COLO668 (cell line): ENCODE data around the gene CHRNA4.
A peak's percentile ranks its signal among the peaks of the same experiment; 100 is the strongest.
"Not testable (repeated sequence)": the region's sequence is repeated elsewhere in the genome, so short reads cannot be mapped to it uniquely, and the experiment has no call there.

Experiments used
- DNase-seq: peaks from one replicate; lab custom pipeline; 2025; ENCODE audit not compliant: unreplicated experiment; lab: John Stamatoyannopoulos, UW

CHRNA4 gene

DNA sequence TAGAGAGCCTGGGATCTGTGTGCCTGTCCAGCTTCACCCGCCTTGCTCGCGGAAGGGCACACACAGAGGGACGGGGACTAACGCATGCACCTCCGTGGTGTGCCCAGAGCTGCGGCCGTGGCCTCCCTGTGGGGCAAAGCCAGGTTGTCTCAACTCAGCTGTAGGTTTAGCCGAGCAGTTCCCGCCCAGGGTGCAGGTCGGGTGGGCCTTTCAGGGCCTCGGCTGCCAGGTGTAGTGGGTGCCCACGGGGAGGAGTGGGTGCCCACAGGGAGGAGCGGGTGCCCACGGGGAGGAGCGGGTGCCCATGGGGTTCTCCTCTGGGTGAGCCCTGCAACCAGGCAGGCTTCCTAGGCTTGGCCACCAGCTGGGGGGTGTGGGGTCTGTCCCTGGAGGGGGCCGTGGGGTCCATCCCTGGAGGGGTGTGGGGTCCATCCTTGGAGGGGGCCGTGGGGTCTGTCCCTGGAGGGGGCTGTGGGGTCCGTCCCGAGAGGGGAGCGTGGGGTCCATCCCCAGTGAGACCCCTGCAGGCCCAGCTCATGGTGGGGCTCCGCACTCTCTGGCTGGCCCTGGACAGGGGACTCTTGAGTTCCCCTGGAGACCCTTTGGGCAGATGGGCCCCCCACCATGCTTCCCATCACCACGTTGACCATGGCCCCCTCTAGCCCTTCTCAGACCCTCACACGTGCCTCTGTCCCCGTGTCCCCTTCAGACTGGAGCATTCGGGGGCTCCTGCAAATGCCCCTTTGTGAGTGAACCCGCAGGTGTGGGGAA is 37.8 kb upstream of the CHRNA4 start:
- no peak for DNase-seq

DNA sequence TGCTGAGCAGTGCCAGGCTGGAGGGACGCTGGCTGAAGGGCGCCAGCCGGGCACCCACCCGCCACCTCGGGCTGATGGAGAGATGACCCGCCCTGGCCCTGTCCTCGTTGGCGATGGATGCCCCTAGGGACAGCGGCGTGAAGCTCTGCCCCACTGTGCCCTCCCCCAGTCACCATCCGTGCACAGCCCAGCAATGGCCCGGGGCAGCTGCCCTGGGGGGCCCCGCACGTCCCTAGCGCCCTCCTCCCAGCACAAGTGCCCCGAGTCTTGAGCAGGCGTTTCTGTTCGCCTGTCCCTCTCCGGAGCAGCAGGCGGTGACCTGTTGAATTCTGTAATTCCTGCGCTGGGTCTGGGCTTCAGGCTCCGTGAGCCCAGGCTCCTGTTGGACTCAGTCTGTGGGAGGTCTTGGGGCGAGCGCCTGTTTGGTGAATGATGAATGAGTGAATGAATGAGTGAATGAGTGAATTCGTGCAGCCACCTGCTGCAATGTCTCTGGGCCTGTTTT is 36.8 kb upstream of the CHRNA4 start:
- no peak for DNase-seq

DNA sequence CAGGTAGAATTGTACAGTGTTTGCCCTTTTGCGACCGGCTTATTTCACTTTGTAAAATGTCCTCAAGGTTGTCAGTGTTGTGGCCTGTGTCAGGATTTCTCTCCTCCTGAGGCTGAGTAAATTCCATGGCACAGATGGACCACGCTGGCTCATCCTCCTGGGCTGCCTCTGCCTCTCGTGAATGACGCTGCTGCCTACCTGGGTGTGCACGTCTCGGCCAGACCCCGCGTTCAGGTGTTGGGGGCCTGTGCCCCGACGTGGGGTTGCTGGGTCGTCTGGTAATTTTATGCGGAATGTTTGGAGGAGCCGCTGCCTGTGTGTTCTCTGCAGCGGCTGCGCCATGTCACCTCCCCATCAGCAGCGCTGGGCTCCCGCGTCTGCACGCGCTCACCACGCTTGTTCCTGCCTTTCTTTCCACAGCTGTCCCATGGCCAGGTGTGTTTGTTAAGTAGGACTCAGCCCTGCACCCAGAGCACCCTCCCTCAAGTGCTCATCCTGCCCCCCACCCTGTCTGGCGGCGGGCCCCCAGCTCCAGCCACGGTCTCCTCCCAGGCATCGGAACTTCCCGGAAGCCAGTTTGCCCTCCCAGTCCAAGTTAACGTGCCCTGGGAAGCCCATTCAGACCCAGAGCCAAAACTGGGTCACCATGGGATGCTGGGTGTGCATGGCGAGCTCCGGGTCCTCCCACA is 36.1 kb upstream of the CHRNA4 start:
- DNase-seq = no peak

DNA sequence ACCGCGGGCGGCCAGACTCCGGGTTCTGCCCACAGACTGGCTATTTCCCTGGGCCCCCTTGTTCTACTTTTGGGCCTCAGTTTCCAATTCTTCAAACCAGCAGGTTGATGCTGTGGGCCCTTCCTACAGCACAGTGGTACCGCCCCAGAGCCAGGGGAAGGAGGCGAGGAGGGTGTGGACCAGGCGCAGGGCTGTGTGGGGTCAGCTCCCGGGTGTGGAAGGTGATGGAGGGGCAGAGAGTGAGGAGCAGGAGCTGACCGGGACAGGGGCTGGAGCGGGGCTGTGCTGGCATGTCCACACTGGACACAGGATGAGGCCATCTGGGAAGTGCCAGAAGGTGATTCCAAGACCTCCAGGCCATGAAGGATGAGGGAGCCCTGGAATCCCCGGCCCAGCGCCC is 35.2 kb upstream of the CHRNA4 start:
- DNase-seq = no peak

DNA sequence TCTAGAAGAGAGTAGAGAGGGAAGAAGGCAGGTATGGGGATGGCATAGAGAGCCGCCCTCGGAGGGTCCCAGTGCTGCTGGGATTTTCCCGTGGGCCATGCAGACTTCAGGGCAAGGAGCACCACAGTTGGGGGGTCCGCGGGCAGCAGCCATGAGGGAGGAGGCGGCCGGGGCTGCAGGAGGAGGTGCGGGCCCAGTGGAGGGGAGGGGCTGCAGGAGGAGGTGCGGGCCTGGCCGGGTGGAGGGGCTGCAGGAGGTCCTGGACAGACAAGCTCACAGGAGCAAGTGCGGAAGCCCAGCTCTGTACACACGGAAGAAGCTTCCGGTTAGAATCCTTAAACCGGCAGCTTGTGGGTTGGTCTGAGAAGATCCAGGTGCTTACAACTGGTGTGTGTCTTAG is 34.6 kb upstream of the CHRNA4 start:
- no peak for DNase-seq

DNA sequence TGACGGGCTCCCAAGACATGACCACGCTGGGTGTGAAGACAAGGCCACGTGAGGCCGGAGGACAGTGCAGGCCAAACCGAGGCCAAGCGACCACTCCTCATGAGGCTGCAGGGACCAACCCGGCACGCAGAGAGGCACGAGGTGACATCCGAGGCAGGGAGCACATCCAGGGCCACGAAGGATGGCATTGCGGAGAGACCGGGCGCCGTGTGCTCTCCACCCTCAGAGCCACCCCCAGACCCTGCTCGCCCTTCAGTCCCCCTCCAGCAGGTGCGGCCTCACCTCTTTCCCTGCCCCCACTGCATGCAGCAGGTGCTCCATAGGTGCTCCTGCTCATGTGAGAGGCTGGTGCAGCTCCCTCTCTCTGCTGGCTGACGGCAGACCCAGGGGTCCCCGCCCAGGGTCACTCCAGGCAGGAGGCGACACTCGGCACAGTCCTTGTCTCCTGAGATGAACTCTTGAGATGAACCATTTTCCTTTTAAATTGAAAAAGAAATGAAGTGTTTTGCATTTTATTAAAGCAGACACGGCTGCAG is 33.8 kb upstream of the CHRNA4 start:
- no peak for DNase-seq

DNA sequence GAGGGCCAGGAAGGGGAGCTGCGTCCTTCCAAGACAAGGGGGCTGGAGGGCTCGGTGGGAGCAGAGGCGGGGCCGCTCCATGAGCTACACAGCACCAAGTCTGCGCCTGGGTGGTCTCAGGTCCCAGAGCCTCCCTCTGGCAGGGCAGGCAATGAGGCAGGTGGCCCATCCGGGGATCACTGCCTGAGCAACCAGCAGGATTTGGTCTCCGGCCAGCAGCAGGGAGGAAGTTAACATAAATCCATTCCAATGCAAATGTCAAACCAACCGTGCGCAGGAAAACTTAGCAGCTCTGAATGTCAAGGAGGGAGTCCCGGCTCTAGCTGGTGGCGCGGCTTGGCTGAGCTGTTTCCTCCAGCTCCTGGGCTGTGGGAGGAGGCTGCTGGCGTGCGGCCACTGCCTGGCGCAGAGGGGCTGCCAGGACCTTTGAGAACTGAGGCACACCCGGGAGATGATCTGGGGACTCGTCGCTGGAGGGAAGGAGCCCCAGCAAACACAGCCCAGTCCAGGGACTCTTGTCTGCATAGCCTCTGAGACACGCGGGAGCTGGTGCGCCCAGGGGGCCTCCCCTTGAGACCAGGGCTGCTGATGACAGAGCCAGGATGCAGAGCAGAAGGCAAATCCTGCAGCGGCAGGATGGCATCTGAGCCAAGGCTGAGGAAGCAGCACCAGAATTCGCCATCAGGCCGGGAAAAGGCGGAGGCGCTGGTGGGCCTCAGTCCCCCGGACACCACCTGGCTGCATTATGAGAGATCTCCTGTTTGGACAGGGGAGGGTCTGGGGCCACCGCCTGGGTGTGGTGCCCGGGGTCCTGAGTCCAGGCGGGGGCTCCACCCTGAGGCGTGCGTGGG is 33.1 kb upstream of the CHRNA4 start:
- DNase-seq = no peak

DNA sequence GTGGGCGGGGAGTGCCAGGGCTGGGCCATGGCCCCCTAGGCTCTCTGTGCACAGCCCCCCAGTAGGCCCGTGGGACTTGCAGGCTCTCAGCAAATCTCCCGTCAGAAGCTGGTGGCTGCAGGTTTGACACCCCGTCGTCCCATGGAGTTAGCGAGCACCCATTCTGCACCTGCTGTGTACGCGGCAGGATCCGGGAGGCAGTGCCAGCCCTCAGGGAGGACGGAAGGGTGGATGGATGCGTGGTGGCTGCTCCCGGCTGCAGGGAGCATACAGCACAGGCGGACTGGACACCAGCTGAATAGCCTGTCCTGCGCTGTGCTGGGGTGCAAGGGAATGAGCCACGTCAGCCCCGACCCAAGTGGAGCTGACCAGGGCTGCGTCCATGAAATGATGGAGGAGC is 32.4 kb upstream of the CHRNA4 start:
- DNase-seq = no peak

DNA sequence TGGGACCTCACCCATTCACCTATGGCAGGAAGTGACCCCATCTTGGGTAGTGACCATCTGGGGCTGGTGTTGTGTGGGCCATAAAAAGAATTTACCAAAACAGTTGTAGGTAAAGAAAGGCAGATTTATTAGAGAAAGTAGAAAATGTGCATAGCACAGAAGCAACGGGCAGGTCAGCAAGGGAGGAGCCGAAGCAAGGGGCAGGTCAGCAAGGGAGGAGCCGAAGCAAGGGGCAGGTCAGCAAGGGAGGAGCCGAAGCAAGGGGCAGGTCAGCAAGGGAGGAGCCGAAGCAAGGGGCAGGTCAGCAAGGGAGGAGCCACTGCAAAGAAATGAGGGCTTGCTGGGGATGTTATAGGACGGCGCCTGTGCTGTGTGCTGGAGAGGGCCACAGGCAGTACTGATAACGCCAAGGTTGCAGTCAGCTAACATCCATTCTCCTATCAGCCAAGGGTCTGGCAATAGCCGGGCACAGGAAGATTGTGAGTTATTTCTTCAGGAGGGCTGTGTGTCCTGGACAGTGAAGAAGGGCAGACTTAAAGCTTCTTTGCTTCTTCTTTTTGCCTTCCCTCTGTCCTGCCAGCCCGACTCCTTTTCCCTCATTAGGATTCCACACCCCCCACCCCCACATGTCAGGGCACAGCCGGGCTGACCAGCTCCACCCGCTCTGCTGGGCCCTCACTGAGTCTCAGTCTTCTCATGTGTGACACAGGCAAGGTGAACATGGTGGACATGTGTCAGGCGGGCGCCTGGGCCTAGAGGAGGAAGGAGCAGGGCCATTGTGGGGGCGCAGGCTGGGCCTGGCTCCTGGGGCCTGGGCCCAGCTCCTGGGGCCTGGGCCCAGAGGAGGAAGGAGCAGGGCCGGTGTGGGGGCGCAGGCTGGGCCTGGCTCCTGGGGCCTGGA is 31.6 kb upstream of the CHRNA4 start:
- no peak for DNase-seq

DNA sequence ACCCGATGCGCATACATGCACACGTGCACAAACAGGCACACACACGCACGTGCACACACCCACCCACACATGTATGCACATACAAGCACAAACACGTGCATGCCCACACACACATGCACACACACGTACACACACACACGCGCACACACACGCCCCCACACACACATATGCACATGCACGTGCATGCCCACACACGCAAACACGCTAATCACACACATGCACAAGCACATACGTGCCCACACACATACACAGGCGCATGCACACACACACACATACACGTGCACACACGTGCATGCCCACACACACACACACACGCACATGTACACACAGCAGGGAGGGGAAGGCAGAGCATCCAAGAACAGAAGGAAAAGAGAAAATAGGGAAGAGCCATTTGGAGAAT is 26.8 kb upstream of the CHRNA4 start:
- DNase-seq = no peak

DNA sequence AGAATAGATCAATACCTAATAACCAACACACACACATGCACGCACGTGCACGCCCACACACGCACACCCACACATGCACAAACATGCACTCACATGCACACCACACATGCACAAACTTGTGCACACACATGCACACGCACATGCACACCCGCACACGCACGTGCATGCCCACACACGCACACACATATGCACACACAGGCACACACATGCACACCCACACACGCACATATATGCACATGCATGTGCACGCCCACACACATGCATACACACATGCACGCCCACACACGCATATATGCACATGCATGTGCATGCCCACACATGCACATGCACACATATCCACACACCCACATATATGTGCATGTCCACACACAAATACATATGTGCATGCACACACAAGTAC is 26.2 kb upstream of the CHRNA4 start:
- no peak for DNase-seq

DNA sequence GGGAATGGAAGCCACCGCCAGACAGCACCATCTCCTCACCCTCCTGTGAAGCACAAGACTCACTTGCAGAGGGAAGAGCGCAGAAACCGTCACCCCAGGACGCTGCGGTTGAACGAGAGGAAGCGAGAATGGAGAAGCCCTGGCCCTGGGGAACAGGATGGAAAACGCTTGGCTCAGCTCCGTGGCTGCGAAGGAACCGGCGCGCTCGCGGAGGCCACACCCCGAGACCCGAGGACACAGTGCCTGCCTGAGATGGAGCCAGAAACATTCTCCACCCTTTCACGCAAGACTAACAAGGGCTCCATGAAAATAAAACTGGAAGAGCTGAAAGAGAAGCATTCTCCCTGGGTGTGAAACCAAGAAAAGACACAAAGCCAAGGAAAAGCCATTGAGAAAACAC is 25.3 kb upstream of the CHRNA4 start:
- no peak for DNase-seq

DNA sequence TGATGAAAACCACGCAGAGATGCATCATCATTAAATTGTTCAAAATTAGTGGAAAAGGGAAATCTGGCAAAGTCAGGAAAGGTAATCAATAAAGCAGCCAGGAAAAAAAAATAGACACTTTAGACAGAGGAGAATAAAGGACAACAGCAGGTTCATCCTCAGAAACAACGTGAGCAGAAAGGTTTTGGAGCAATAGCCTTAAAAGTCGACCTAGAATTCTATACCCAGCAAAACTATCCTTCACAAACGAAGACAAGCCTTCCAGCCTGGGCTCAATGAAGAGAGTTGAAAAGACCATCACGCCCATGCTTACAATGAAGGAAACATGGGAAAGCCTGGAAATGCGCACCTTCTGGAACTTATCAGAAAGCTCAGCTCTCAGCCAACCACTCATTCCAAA is 24.7 kb upstream of the CHRNA4 start:
- DNase-seq = no peak

DNA sequence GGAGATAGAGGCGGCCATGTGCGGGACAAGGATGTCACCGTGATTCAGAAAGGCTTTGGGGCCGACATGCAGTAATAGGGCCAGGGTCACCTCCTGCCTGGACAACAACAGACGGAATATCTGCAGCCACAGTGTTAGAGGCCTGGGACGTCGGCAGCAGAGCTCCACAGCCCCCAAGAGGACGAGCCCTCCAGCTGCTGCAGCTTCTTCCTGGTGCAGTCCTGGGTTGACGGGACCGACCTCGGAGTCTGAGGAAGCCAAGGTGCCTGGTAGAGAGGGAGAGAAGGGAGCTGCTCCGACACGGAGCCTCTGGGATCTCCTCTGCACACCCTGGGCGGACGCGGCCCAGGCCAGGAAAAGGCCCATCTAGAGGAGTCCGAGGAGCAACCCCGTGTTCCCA is 23.2 kb upstream of the CHRNA4 start:
- no peak for DNase-seq

DNA sequence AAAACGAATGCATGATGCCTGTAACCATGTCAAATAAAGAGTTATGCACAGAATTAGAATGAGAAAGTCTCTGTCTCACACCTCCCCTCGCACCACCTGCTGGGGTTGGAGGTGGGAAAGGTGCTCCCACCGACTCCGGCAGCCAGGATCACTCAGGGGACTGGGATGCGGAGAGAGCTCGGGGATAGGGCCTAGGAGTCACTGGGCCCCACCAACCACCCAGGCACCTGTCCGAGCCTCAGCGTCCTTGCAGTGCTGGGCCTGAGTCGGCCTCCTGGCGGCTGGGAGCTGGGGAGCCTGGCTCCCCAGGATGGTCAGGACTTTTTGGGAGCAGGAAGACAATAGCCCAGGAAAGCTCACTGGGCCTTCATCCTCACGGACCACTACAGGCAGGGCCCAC is 22.4 kb upstream of the CHRNA4 start:
- DNase-seq = no peak

DNA sequence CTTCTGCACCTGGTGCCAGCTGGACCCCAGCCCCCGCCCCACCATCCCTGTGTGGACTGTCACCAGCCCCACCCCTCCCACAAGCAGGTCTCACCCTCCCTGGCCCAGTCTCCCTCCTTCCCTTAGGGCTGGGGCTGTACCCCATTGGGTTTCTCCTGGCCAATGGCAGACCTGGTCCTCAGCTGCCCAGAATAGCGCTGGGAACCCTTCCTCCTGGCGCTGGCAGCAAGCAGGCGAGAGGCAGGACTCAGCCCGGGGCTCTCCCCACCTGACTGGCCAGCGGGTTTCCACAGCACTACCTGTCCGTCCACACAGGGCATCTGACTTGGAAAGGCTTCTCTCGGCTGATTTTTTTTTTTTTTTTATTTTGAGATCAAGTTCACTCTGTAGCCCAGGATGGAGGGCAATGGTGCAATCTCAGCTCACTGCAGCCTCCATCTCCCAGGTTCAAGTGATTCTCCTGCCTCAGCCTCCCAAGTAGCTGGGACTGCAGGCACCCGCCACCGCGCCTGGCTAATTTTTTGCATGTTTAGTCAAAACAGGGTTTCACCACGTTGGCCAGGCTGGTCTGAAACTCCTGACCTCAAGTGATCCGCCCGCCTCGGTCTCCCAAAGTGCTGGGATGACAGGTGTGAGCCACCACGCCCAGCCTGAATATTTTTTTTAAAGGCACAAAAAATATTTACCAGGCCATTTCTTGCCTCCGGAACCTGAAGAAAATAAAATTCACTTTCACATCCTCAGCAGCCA is 21.6 kb upstream of the CHRNA4 start:
- no peak for DNase-seq

DNA sequence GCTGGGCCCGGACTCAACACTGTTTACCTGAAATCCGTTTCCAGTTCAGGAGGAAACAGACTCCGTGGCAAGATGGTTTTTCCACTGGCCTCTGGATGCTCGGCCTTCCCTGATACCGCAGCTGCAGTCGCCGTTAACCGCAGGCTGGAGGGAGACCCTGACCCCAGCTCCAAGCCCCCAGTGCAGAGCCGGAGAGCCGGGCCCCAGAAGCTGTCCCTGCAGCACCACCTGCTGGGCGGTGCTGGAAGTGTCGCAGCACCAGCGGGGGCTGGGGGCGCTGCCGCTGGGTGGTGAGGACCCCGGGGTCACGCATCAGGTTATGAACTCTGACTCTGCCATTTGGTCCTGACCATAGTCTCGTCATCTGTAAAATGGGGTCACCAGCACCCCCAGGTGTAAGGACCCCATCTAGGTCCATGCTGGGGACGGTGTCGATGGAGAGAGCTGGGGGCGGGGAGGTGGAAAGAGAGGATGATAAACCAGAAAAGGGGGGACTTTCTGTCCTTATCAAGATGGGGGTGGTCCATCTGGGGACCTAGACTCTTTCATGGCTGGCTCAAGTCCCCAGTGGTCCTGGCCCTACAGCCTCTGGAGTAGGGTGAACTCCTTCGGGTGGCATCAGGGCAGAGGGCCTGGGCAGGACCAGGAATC is 20.8 kb upstream of the CHRNA4 start:
- DNase-seq = peak; percentile 17

DNA sequence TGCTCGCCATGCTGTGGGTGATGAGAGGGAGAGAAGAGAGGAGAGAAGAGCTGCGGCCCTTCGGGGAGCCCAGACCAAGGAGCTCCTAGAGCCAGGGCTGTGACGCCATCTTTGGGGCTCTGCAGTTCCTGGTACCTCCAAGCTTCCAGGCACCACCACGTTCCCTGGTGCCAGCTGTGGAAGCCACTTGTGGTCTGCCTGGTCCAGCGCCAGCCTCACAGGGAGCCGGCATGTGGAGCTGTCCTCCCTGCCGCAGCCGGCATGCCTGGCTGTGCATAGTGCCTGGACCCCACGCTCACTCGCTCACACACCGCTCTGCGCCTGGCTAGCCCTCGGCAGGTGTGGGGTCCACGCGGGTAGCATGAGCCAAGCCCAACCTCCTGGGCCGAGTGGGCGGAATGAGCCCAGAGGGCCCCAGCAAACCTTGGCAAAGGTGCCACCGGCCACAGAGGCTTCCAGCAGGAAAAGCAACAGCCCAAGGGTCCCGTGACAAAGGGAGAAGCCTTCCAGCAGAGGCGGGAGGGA is 19.3 kb upstream of the CHRNA4 start:
- no peak for DNase-seq

DNA sequence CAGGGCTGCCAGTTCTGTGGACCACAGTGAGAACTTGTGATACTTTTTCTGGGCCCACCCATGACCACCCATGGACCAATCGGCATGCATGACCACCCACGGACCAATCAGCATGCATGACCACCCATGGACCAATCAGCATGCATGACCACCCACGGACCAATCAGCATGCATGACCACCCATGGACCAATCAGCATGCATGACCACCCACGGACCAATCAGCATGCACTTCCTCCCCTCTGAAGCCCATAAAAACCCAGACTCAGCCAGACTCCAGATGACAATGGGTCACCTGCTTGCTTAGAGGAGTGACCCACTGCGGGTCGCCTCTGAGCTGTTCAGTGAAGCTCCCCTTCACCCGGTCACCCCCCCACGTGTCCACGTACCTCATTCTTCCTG is 18.7 kb upstream of the CHRNA4 start:
- not testable (repeated sequence) for DNase-seq
